Stomach (tissue), 9 donors: Measurements from ENCODE around the gene CD36. TPM values are rescaled to one million over a fixed set of nuclear protein-coding genes. Genes with fewer than 3 reads are reported as not detected.

ENCODE experiments used
- DNase-seq, 2 donors: peaks; one replicate each; pipeline versions ENCODE4 v3.0.0 to v3.0.0-alpha.2; 2013 to 2019
- H3K27ac ChIP-seq, 5 donors: fragments of 200-600 bp in 4 of 5; sonication (generic) in 4 of 5; one replicate each; pipeline ENCODE4 v1.5.1; 2013 to 2019; ENCODE audit warnings: mild to moderate bottlenecking in 1 of 5, moderate library complexity in 1 of 5
- H3K27me3 ChIP-seq, 3 donors: fragments of 200-600 bp; sonication (generic); one replicate each; pipeline ENCODE4 v1.5.1; 2017 to 2019; ENCODE audit warnings: mixed run types in 1 of 3
- H3K36me3 ChIP-seq, 4 donors: fragments of 200-600 bp; sonication (generic); 1 replicate in 3 of 4; 2 replicates in 1 of 4; pipeline ENCODE4 v1.5.1; 2016 to 2019
- H3K4me1 ChIP-seq, 4 donors: fragments of 200-600 bp; sonication (generic); one replicate each; pipeline ENCODE4 v1.5.1; 2016 to 2019
- H3K4me3 ChIP-seq, 4 donors: fragments of 200-600 bp; sonication (generic) in 3 of 4; one replicate each; pipeline ENCODE4 v1.5.1; 2016 to 2019; ENCODE audit warnings: mild to moderate bottlenecking in 1 of 4
- H3K9me3 ChIP-seq, 4 donors: fragments of 200-600 bp; sonication (generic); one replicate each; pipeline ENCODE4 v1.5.1; 2016 to 2019
- EP300 ChIP-seq: sonication (generic); formaldehyde crosslinking; IDR thresholded peaks from one replicate; pipeline ENCODE4 v1.6.1; 2017; ENCODE audit warnings: antibody characterized with exemption
- POLR2A ChIP-seq, 4 donors: fragments of 450-650 bp; IDR thresholded peaks; one replicate each; pipeline ENCODE4 v1.6.1; 2016; ENCODE audit warnings: antibody characterized with exemption in 4 of 4, control low read depth in 2 of 4, mild to moderate bottlenecking in 1 of 4, moderate library complexity in 1 of 4
- POLR2AphosphoS5 ChIP-seq, 3 donors: sonication (generic); formaldehyde crosslinking; IDR thresholded peaks; one replicate each; pipeline ENCODE4 v1.6.1; 2016; ENCODE audit warnings: antibody characterized with exemption in 3 of 3
- WGBS, 5 donors: extraction: QIAGEN DNeasy Blood & Tissue Kit in 3 of 5; methylation state at CpG; one replicate each; pipeline versions ENCODE4 v1.1.5 to v1.1.7; 2013 to 2018; 5-methylcytosine and 5-hydroxymethylcytosine counted together
- intact Hi-C: fragments of 100-400 bp; cut with DNase I; formaldehyde crosslinking; loops from one replicate; pipeline ENCODE4 v1.15.1; 2023; ENCODE audit warnings: low total_unique reads
- polyA plus RNA-seq, 3 donors: library from polyadenylated mRNA; stranded (reverse); fragments of 200-250 nt; gene quantifications; one replicate each; pipeline ENCODE4 v1.2.3, GENCODE V29; 2013
- total RNA-seq, 5 donors: library from RNA; depleted of rRNA; stranded (reverse); fragments of >200 nt; gene quantifications; one replicate each; pipeline versions ENCODE4 v1.1.0 to v1.2.3, GENCODE V29; 2014 to 2016
- TF ChIP-seq, protein P1 (sequence below), 7 experiments: fragments of 450-650 bp in 4 of 7; fragments of 200-600 bp in 3 of 7; sonication (generic) in 3 of 7; IDR thresholded peaks; one replicate each; pipeline ENCODE4 v1.5.1; 2016 to 2019; ENCODE audit warnings: antibody characterized with exemption in 7 of 7, control low read depth in 2 of 7, mild to moderate bottlenecking in 1 of 7
- donor health status: healthy with polysubstance abuse.
- donor health status: Bipolar disorder and iron deficiency.
- donor health status: healthy.

The CD36 gene
- total and polyA plus RNA-seq, 8 donors, result 5.5 to 346 (median 33.5) TPM

GRCh38 chr7:80676404-80676803, 38.0 kb downstream of the CD36 start:
- Histone ChIP-seq H3K36me3 (no peaks in the 10 kb centered on the region), H3K4me1 (no peaks in the 10 kb centered on the region), H3K4me3 (no peak overlapping the region), H3K9me3 (no peaks in the 10 kb centered on the region), H3K27ac (no peak overlapping the region), H3K27me3 (no peaks in the 10 kb centered on the region)
- DNase-seq, result no peak
- TF ChIP-seq POLR2AphosphoS5 (IDR thresholded peaks at IDR 0.05), result no peak
- TF ChIP-seq, protein P1, sequence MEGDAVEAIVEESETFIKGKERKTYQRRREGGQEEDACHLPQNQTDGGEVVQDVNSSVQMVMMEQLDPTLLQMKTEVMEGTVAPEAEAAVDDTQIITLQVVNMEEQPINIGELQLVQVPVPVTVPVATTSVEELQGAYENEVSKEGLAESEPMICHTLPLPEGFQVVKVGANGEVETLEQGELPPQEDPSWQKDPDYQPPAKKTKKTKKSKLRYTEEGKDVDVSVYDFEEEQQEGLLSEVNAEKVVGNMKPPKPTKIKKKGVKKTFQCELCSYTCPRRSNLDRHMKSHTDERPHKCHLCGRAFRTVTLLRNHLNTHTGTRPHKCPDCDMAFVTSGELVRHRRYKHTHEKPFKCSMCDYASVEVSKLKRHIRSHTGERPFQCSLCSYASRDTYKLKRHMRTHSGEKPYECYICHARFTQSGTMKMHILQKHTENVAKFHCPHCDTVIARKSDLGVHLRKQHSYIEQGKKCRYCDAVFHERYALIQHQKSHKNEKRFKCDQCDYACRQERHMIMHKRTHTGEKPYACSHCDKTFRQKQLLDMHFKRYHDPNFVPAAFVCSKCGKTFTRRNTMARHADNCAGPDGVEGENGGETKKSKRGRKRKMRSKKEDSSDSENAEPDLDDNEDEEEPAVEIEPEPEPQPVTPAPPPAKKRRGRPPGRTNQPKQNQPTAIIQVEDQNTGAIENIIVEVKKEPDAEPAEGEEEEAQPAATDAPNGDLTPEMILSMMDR (IDR thresholded peaks at IDR 0.05), result no peak
- TF ChIP-seq EP300, result no peak
- no peak for TF ChIP-seq POLR2A (IDR thresholded peaks at IDR 0.05)
- intact Hi-C loops, result no loop called here
- 92 to 98% (median 96%) methylated on average over 2 of the region's 2 CpGs for WGBS, 5 donors

DNA sequence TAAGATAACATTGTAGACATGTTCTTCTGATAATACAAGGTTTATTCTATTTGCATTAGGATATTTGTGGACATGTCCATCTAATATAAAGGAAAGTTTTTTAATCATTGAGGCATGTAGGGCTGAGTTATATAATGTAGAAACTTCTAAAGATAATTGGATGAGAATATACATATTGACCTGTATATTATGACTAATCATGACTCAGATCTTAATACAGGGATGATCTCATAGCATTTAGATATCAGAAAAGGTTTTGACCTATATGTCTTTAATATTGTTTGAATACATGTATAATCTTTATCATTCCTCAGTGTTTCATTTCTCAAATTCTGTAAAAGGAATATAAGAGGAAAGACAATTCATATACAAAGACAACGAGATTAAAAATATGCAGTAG, 39.2 kb downstream of the CD36 start:
- H3K36me3 ChIP-seq, result no peaks in the 10 kb centered on the region
- H3K4me3 ChIP-seq, result no peak overlapping the region
- H3K9me3 ChIP-seq, result no peaks in the 10 kb centered on the region
- H3K27ac ChIP-seq, result no peak overlapping the region
- TF ChIP-seq POLR2A (IDR thresholded peaks at IDR 0.05), result no peak
- TF ChIP-seq EP300, result no peak
- no peaks in the 10 kb centered on the region for H3K27me3 ChIP-seq
- 77 to 90% (median 86%) methylated on average over 1 of the region's 1 CpG for WGBS, 5 donors
- no peaks in the 10 kb centered on the region for H3K4me1 ChIP-seq
- intact Hi-C loops, result no loop called here
- DNase-seq, result no peak

- H3K4me1 ChIP-seq, result no peaks in the 10 kb centered on the region
Measured at GRCh38 chr7:80678707-80679106, 40.3 kb downstream of the CD36 start.

DNA sequence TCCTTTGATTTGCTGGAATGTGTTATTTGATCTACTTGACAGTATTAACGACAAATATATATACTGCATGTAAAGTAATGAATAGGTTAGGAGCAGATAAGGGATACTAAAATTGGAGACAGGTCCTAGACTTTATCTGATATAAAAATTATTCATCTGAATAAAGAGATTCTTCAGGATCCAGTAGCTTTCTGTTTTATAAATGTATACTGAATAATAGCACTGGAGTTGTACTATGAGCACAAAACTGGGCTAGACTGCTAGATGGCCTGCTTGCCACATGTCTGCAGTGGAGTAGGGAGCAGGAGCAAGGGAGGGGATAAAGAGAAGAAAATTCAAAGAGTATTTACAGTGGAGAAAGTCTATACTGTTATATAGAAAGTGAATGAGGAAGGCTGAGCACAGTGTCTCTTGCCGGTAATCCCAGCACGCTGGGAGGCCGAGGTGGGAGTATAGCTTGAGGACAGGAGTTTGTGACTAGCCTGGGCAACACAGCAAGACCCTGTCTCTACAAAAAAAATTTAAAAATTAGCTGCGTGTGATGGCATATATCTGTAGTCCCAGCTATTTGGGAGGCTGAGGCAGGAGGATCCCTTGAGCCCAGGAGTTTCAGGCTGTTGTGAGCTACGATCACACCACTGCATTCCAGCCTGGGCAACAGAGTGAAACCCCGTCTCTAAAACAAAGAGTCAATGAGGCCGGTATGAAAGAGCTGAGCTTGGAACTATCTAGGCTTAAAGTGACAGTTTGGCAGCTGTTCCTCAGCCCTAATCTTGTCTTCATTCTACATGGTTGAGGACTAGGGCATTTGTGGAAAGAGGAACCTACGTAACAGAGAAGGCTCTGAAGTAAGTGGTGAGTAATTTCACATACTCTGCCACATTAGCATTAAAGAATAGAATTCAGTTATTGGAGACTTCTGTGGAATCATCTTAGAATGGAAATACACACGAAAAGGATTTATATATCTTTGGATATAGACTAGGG, 41.8 kb downstream of the CD36 start:
- H3K9me3 ChIP-seq, result no peaks in the 10 kb centered on the region
- no peak for DNase-seq
- intact Hi-C loops, result no loop called here
- no peaks in the 10 kb centered on the region for H3K36me3 ChIP-seq
- H3K27ac ChIP-seq, result no peak overlapping the region
- WGBS, 5 donors, result 74 to 85% (median 82%) methylated on average over 10 of the region's 10 CpGs
- no peaks in the 10 kb centered on the region for H3K4me1 ChIP-seq
- H3K4me3 ChIP-seq, result no peak overlapping the region
- no peak for TF ChIP-seq POLR2AphosphoS5 (IDR thresholded peaks at IDR 0.05)
- no peak for TF ChIP-seq POLR2A (IDR thresholded peaks at IDR 0.05)
- TF ChIP-seq, protein P1 (IDR thresholded peaks at IDR 0.05), result no peak
- no peak for TF ChIP-seq EP300
- no peaks in the 10 kb centered on the region for H3K27me3 ChIP-seq

More at GRCh38 chr7:80678707-80679106, 40.3 kb downstream of the CD36 start:
- Histone ChIP-seq H3K4me3 (no peak overlapping the region), H3K9me3 (no peaks in the 10 kb centered on the region), H3K27ac (no peak overlapping the region), H3K27me3 (no peaks in the 10 kb centered on the region), H3K36me3 (no peaks in the 10 kb centered on the region)
- intact Hi-C loops, result no loop called here
- DNase-seq, result peak in 1 of 2 donors; percentile 12
- TF ChIP-seq POLR2AphosphoS5 (IDR thresholded peaks at IDR 0.05), result no peak
- no peak for TF ChIP-seq EP300
- TF ChIP-seq POLR2A (IDR thresholded peaks at IDR 0.05), result no peak
- TF ChIP-seq, protein P1 (IDR thresholded peaks at IDR 0.05), result no peak
- 55 to 75% (median 68%) methylated on average over 8 of the region's 8 CpGs for WGBS, 5 donors
